ENCODE results near the gene CUL3.
A peak's percentile ranks its signal among the peaks of the same experiment; 100 is the strongest.

Gene CUL3

GRCh38 chr2:224444783-224445182 is 140.4 kb downstream of the CUL3 start:
- H3K9ac ChIP-seq (ENCODE audit: low read length) = no peak overlapping the region
- no peak overlapping the region for H3K4me3 ChIP-seq (ENCODE audit: low read length)
- no peaks in the 10 kb centered on the region for H3K36me3 ChIP-seq (ENCODE audit: control insufficient read depth, insufficient read depth, low read length)
- peaks cover 3% of the 10 kb centered on the region for H3K4me1 ChIP-seq (ENCODE audit: control insufficient read depth, insufficient read depth, low read length)
- peaks cover 6% of the 10 kb centered on the region for H3K27me3 ChIP-seq (ENCODE audit: control insufficient read depth, insufficient read depth, low read length)
- no peak overlapping the region for H3K27ac ChIP-seq (ENCODE audit: low read depth, low read length)

GRCh38 chr2:224444021-224444420 is 141.1 kb downstream of the CUL3 start:
- H3K4me1 ChIP-seq (ENCODE audit: control insufficient read depth, insufficient read depth, low read length) = peaks cover 3% of the 10 kb centered on the region
- no peak overlapping the region for H3K4me3 ChIP-seq (ENCODE audit: low read length)
- H3K27me3 ChIP-seq (ENCODE audit: control insufficient read depth, insufficient read depth, low read length) = peaks cover 6% of the 10 kb centered on the region
- no peak overlapping the region for H3K9ac ChIP-seq (ENCODE audit: low read length)
- no peak overlapping the region for H3K27ac ChIP-seq (ENCODE audit: low read depth, low read length)
- no peaks in the 10 kb centered on the region for H3K36me3 ChIP-seq (ENCODE audit: control insufficient read depth, insufficient read depth, low read length)

DNA sequence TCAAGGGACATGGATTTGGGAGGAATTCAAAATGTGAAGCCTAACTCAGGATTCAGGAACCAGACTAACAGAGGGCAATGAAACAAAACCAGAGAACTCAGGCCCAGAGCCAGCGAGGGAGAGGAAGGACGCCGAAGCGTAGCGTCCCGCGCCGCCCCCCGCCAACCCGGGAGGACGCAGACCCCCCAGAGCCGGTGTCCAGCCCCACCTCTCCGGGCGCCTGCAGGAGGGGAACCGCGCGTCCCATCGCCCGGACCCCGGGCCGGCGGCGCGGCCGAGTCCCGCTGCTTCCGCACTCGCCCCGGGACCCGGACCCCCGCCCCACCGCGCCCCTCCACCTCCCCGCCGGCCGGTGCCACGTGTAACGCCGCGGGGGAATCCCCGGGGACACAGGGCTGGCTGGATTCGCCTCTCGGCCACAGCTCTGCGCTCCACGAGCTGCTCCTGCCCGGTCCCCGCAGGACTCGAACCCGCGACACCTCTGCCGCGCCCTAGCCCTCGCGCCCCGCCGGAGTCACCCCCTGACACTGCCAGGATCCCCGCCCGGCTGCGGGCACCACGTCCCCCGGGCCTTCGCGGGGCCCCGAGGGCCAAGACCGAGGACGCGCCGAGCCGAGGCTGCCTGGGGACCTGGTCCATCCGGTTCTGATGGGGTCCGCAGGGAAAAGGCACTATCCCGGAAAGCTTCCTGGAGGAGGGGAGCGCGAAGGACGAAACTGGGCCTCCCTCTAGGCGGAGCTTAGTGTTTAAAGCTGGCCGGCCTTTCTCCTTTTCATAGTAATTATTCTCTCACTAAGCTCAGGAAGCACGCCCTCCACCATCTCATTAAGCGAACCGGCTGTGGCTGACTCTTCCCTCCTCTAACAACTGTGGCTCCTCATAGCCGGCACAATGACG is 142.8 kb downstream of the CUL3 start:
- Histone ChIP-seq H3K27ac (ENCODE audit: low read depth, low read length) (no peak overlapping the region), H3K27me3 (ENCODE audit: control insufficient read depth, insufficient read depth, low read length) (peaks cover 6% of the 10 kb centered on the region), H3K4me3 (ENCODE audit: low read length) (peak overlapping the region; percentile 50), H3K9ac (ENCODE audit: low read length) (no peak overlapping the region), H3K4me1 (ENCODE audit: control insufficient read depth, insufficient read depth, low read length) (peaks cover 3% of the 10 kb centered on the region), H3K36me3 (ENCODE audit: control insufficient read depth, insufficient read depth, low read length) (no peaks in the 10 kb centered on the region)

DNA sequence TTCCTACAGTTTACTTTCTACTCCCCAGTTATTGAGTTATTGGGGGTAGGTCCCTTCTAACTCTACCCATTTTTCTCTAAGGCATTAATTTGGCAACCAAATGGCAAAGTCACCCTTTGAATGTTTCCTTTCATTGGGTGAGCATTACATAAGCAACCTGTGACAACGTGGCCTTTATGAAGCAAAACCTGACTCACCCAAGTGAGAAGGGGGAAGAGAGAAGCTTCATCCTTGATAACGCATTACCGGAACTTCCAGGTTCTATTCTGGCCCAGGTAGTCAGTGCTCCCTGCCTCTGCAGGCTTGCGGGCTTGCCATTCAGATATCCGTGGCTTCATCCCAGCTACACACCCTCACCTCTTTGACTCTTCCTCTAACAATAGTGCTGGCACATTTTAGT is 144.2 kb downstream of the CUL3 start:
- H3K4me1 ChIP-seq (ENCODE audit: control insufficient read depth, insufficient read depth, low read length) = peaks cover 3% of the 10 kb centered on the region
- peaks cover 6% of the 10 kb centered on the region for H3K27me3 ChIP-seq (ENCODE audit: control insufficient read depth, insufficient read depth, low read length)
- H3K4me3 ChIP-seq (ENCODE audit: low read length) = no peak overlapping the region
- no peaks in the 10 kb centered on the region for H3K36me3 ChIP-seq (ENCODE audit: control insufficient read depth, insufficient read depth, low read length)
- H3K27ac ChIP-seq (ENCODE audit: low read depth, low read length) = no peak overlapping the region
- H3K9ac ChIP-seq (ENCODE audit: low read length) = no peak overlapping the region

- H3K27me3 ChIP-seq (ENCODE audit: control insufficient read depth, insufficient read depth, low read length) = peaks cover 6% of the 10 kb centered on the region
- H3K36me3 ChIP-seq (ENCODE audit: control insufficient read depth, insufficient read depth, low read length) = no peaks in the 10 kb centered on the region
- H3K27ac ChIP-seq (ENCODE audit: low read depth, low read length) = no peak overlapping the region
- no peak overlapping the region for H3K4me3 ChIP-seq (ENCODE audit: low read length)
- H3K9ac ChIP-seq (ENCODE audit: low read length) = no peak overlapping the region
- peaks cover 3% of the 10 kb centered on the region for H3K4me1 ChIP-seq (ENCODE audit: control insufficient read depth, insufficient read depth, low read length)
These were observed 146.4 kb downstream of the CUL3 start for GRCh38 chr2:224438726-224439125.

DNA sequence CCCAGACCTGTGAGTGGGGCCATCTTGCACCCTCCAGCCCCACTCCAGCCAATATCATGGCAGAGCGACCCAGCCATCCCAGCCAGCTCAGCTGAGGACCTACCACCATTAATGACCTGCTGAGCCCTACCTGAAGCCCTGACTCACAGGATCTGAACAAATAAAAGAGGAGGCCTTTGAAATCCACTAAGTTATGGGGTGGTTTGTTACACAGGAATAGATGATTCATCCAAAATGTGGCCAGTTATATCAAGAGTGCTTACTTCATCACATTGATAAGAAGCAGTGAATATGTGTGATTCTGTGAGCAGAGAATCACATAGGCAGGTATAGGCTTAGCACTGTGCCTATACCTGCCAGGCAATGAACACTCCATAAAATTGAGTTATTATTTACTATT is 148.5 kb downstream of the CUL3 start:
- H3K9ac ChIP-seq (ENCODE audit: low read length) = no peak overlapping the region
- no peak overlapping the region for H3K27ac ChIP-seq (ENCODE audit: low read depth, low read length)
- no peak overlapping the region for H3K4me3 ChIP-seq (ENCODE audit: low read length)

GRCh38 chr2:224434618-224435017 is 150.5 kb downstream of the CUL3 start:
- H3K27me3 ChIP-seq (ENCODE audit: control insufficient read depth, insufficient read depth, low read length) = no peaks in the 10 kb centered on the region
- no peak overlapping the region for H3K27ac ChIP-seq (ENCODE audit: low read depth, low read length)
- no peaks in the 10 kb centered on the region for H3K4me1 ChIP-seq (ENCODE audit: control insufficient read depth, insufficient read depth, low read length)
- no peak overlapping the region for H3K9ac ChIP-seq (ENCODE audit: low read length)
- H3K36me3 ChIP-seq (ENCODE audit: control insufficient read depth, insufficient read depth, low read length) = no peaks in the 10 kb centered on the region
- no peak overlapping the region for H3K4me3 ChIP-seq (ENCODE audit: low read length)

More for the DNA sequence above, 148.5 kb downstream of the CUL3 start:
- H3K4me1 ChIP-seq (ENCODE audit: control insufficient read depth, insufficient read depth, low read length) = no peaks in the 10 kb centered on the region
- H3K27me3 ChIP-seq (ENCODE audit: control insufficient read depth, insufficient read depth, low read length) = no peaks in the 10 kb centered on the region
- H3K36me3 ChIP-seq (ENCODE audit: control insufficient read depth, insufficient read depth, low read length) = no peaks in the 10 kb centered on the region

DNA sequence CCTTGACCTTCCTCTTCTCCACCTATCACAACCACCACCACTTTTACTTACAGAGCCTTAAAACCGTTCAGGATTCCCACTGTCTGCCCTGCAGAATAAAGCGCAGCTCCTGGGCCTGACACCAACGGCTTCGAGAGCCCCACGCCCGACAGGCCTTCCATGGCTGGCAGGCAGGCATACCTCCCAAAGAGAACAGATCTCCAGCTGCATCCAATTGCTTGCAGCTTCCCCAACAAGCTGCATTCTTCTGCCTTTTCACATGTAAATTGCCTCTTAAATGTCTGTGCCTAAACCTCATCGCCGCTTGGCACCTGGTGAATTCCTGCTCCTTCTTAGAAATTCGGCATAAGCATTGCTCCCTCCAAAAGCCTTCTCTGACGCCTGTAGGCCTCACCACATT is 151.7 kb downstream of the CUL3 start:
- H3K27ac ChIP-seq (ENCODE audit: low read depth, low read length) = no peak overlapping the region
- no peaks in the 10 kb centered on the region for H3K36me3 ChIP-seq (ENCODE audit: control insufficient read depth, insufficient read depth, low read length)
- H3K27me3 ChIP-seq (ENCODE audit: control insufficient read depth, insufficient read depth, low read length) = no peaks in the 10 kb centered on the region
- no peak overlapping the region for H3K4me3 ChIP-seq (ENCODE audit: low read length)
- H3K9ac ChIP-seq (ENCODE audit: low read length) = no peak overlapping the region
- no peaks in the 10 kb centered on the region for H3K4me1 ChIP-seq (ENCODE audit: control insufficient read depth, insufficient read depth, low read length)

- no peak overlapping the region for H3K9ac ChIP-seq (ENCODE audit: low read length)
- H3K27ac ChIP-seq (ENCODE audit: low read depth, low read length) = no peak overlapping the region
- no peaks in the 10 kb centered on the region for H3K27me3 ChIP-seq (ENCODE audit: control insufficient read depth, insufficient read depth, low read length)
- no peaks in the 10 kb centered on the region for H3K4me1 ChIP-seq (ENCODE audit: control insufficient read depth, insufficient read depth, low read length)
- no peak overlapping the region for H3K4me3 ChIP-seq (ENCODE audit: low read length)
- H3K36me3 ChIP-seq (ENCODE audit: control insufficient read depth, insufficient read depth, low read length) = no peaks in the 10 kb centered on the region
These were observed 153.1 kb downstream of the CUL3 start for GRCh38 chr2:224432003-224432579.

- Histone ChIP-seq H3K36me3 (ENCODE audit: control insufficient read depth, insufficient read depth, low read length) (no peaks in the 10 kb centered on the region), H3K4me1 (ENCODE audit: control insufficient read depth, insufficient read depth, low read length) (no peaks in the 10 kb centered on the region), H3K27me3 (ENCODE audit: control insufficient read depth, insufficient read depth, low read length) (no peaks in the 10 kb centered on the region), H3K9ac (ENCODE audit: low read length) (no peak overlapping the region), H3K4me3 (ENCODE audit: low read length) (no peak overlapping the region), H3K27ac (ENCODE audit: low read depth, low read length) (no peak overlapping the region)
These were observed 155.7 kb downstream of the CUL3 start for GRCh38 chr2:224429441-224429810.

GRCh38 chr2:224428787-224429440 is 156.2 kb downstream of the CUL3 start:
- Histone ChIP-seq H3K27ac (ENCODE audit: low read depth, low read length) (no peak overlapping the region), H3K4me3 (ENCODE audit: low read length) (no peak overlapping the region), H3K36me3 (ENCODE audit: control insufficient read depth, insufficient read depth, low read length) (no peaks in the 10 kb centered on the region), H3K9ac (ENCODE audit: low read length) (no peak overlapping the region), H3K4me1 (ENCODE audit: control insufficient read depth, insufficient read depth, low read length) (no peaks in the 10 kb centered on the region), H3K27me3 (ENCODE audit: control insufficient read depth, insufficient read depth, low read length) (no peaks in the 10 kb centered on the region)

DNA sequence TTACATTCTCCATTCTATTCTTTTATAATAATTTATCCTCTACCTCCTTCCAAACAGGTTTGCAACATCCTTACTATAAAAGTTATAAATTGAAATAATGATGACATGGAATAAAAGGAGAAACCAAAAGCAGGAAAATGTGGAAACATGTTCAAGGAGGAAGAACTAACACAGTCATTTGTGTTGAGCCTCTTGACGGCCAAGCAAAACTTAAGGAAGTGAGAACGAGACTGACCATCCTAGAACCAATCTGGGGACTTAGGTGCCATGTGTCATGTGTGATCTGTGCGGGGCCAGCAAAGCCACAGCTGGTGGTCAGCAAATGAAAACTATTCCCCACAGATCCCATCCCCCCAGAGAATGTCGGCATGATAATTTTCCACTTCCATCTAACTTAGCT is 157.7 kb downstream of the CUL3 start:
- Histone ChIP-seq H3K9ac (ENCODE audit: low read length) (no peak overlapping the region), H3K36me3 (ENCODE audit: control insufficient read depth, insufficient read depth, low read length) (no peaks in the 10 kb centered on the region), H3K4me1 (ENCODE audit: control insufficient read depth, insufficient read depth, low read length) (no peaks in the 10 kb centered on the region), H3K4me3 (ENCODE audit: low read length) (no peak overlapping the region), H3K27ac (ENCODE audit: low read depth, low read length) (no peak overlapping the region), H3K27me3 (ENCODE audit: control insufficient read depth, insufficient read depth, low read length) (no peaks in the 10 kb centered on the region)

Measured in rectal smooth muscle tissue (tissue), 1 donor.